Erythroblast (primary cell): ENCODE measurements around the gene TIPARP.

Experiments
- GATA1 ChIP-seq: IDR thresholded peaks from 2 replicates; pipeline ENCODE4 v1.6.1; 2011; ENCODE audit warnings: low read depth, mild to moderate bottlenecking, control low read depth, low read length, moderate library complexity
- POLR2A ChIP-seq: IDR thresholded peaks from 2 replicates; pipeline ENCODE4 v1.6.1; 2011; ENCODE audit warnings: mild to moderate bottlenecking, low read length

DNA sequence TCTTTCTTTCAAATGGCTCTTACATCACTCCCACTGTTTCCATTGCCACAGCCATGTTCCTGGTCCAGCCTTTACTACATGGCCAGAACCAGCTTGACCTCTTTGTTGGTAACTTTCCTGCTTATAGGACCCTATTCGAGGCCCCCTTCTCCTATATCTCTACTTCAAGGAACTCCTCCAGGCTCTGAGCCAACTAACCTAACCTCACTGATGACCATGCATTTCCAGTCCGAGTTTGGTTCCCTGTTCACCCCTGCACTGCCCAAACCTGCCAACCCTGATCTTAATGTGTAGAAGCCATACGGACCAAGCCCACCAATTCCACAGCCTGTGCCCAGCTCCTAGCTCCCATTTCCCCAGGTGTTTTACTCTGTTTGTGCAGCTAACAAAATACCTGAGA lies 38.4 kb upstream of the TIPARP start:
- no peak for TF ChIP-seq POLR2A
- TF ChIP-seq GATA1, result no peak
